WI38 (cell line): ENCODE measurements around the gene TMEM255B.

Experiments
- H3K4me3 ChIP-seq: 2 replicates; pipeline ENCODE4 v1.5.1; 2011; ENCODE audit warnings: low read depth, mild to moderate bottlenecking, control low read depth, low read length
- TF ChIP-seq, protein P1 (sequence below): IDR thresholded peaks from 2 replicates; pipeline ENCODE4 v1.5.1; 2012; ENCODE audit warnings: low read depth, mild to moderate bottlenecking, control low read depth, low read length

TMEM255B gene

DNA sequence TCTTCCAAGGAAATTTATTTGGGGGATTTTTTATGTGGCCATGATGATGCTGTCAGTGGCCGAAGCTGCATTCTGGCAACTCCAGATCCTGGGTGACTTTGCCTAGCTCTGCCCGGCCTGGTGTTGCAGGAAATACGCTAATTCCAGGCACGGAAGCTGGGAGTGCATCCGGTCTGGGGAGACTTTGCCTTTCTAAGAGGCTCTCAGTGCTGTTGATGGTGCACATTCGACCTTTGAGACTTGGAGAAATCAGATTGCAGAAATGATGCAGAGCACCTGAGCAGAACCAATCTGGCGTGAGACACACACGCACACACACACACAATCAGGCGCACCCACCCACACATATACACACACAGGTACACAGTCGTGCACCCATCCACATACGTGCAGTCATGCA is 5.9 kb upstream of the TMEM255B start:
- H3K4me3 ChIP-seq: no peak overlapping the region
- TF ChIP-seq, protein P1, sequence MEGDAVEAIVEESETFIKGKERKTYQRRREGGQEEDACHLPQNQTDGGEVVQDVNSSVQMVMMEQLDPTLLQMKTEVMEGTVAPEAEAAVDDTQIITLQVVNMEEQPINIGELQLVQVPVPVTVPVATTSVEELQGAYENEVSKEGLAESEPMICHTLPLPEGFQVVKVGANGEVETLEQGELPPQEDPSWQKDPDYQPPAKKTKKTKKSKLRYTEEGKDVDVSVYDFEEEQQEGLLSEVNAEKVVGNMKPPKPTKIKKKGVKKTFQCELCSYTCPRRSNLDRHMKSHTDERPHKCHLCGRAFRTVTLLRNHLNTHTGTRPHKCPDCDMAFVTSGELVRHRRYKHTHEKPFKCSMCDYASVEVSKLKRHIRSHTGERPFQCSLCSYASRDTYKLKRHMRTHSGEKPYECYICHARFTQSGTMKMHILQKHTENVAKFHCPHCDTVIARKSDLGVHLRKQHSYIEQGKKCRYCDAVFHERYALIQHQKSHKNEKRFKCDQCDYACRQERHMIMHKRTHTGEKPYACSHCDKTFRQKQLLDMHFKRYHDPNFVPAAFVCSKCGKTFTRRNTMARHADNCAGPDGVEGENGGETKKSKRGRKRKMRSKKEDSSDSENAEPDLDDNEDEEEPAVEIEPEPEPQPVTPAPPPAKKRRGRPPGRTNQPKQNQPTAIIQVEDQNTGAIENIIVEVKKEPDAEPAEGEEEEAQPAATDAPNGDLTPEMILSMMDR: no peak

DNA sequence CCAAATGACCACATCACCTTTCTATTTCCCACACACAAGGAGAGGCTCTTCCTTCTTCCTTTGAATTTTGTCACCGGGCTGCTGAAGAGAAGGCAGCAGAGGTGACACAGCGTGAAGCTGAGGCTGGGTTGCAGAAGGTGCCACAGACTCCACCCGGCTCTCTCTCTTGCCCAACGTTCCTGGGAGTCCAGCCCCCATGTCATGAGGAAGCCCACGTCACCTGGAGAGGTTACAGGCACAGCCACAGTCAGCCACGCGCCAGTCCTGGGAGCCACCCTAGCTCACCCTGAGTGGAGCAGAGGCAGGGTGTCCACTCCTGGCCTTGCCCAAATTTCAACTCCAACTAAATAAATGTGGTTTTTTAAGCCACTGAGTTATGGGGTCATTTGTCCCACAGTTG is 4.8 kb upstream of the TMEM255B start:
- no peak overlapping the region for H3K4me3 ChIP-seq
- TF ChIP-seq, protein P1: no peak

DNA sequence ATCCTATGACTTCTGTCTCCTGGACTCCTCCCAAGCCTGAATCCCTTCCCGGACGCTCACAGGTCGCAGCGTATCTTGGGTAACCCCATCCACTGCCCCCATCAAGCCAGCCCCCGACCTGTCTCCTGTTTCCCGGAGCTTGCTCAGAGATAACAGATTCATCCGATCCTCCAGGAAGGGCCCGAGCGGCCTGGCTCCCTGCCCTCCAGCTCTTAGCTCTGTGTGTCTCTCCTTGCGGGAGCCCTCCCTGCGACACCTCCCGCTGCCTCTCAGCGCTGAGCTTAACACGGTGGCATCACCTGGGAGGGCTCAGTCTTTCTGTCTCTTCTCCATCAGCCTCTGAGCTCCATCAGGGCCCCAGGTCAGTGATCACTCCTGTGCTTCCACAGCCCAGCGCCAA is 4.3 kb upstream of the TMEM255B start:
- no peak overlapping the region for H3K4me3 ChIP-seq
- TF ChIP-seq, protein P1: no peak

DNA sequence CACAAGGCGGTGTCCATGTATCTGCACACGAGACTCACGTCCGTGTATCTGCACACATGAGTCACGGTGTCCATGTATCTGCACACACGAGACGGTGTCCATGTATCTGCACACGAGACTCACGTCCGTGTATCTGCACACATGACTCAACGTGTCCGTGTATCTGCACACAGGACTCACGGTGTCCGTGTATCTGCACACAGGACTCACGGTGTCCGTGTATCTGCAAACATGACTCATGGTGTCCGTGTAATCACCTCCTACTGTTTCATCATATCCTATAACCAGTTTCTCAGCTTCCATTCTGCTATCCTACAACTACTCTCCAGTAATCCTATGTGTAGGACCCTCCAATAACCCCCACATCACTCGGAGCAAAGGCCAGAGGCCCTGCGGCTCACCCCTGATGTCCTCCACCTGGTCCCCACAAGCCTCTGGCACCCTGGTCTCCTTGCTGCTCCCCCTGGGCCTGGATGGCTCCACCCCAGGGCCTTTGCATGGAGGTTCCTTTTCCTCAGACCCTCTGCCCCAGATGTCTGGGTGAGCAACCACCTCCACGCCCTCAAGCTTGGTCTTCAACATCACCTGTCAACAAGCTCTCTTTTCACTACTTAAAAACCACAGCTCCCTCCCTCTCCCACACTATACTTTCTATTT is 2.5 kb upstream of the TMEM255B start:
- H3K4me3 ChIP-seq: no peak overlapping the region
- TF ChIP-seq, protein P1: no peak

DNA sequence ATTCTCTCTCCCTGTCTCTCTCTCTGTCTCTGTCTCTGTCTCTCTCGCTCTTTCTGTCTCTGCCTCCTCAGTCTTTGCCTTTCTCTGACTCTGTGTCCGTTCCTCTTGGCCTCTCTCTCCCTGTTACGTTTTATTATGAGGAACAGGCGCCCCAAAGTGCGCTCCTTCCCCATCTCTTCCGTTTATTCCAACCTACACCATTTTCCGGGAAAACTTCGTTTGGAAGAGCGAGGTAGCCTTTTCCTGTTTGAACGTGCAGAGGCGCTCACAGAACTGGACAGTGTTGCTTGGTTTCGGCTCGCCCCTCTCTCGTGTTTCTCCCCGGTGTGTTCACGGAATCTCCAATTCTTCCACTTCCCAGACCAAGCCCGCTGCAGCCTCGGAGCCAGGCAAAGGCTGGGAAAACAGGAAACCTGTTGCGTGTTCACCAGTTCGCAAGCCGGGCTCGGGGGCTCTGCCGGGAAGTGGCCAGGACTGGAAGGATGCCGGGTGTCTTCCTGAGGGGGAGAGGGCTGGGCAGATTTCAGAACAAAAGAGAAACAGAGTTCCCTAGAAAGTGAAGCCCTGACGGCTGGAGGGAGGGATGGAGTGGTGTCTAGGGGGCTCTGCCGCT is 605 bp downstream of the TMEM255B start:
- H3K4me3 ChIP-seq: peak overlapping the region; percentile 66
- TF ChIP-seq, protein P1: no peak

DNA sequence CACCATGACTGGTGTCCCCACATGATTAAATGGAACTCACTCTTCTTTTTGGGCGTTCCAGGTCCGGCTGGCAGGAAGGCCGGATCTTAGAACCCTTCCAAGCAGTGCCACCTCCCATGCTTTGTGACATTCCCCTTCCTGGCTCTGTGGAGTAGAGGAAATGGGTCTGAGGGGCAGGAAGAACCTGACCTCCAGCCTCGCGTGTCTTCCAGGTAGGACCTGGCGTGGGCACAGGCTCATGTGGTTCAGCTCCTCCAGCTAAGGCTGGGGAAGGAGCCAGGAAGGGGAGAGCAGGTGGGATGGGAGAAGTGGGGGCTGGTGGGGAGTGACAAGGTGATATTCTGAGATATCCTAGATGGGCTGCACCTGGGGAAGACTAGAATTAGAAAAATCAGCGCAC is 2.1 kb downstream of the TMEM255B start:
- TF ChIP-seq, protein P1: no peak
- no peak overlapping the region for H3K4me3 ChIP-seq

DNA sequence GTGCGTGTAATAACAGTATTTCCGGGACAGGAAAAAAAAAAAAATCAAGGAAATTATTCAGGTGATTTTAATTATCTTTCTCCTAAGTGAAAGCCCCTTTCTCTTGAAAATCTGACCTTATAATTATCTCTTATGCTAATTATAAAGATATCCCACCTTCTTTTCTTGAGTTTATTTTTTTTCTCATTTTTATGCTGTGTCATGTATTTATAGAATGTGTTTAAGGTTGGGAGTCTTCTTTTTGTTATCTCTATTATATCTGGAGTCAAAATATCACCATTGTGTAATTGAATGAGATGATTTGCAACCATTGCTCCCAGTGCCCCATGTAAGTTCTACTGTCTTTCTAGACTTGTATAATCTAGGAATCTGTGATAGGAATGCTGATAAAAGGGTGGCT is 3.0 kb downstream of the TMEM255B start:
- H3K4me3 ChIP-seq: no peak overlapping the region
- TF ChIP-seq, protein P1: no peak
